ENCODE measurements around the gene SEPTIN2.

- no peak for TF ChIP-seq CTCF (IDR thresholded peaks at IDR 0.05)
- no peak for TF ChIP-seq POLR2A (IDR thresholded peaks at IDR 0.05)
Measured at GRCh38 chr2:241321886-241322285, 6.2 kb downstream of the SEPTIN2 start.

All from breast epithelium (tissue), 3 donors.